GM19452 (cell line): ENCODE measurements around the gene UBE2I.

Experiments
- ATAC-seq: cut with Tn5 transposase; IDR thresholded peaks from one replicate; pipeline ENCODE4 v1.9.1; 2021; ENCODE audit not compliant: unreplicated experiment

Gene UBE2I

GRCh38 chr16:1277151-1277598 is 32.3 kb upstream of the UBE2I start:
- no peak for ATAC-seq

GRCh38 chr16:1277617-1278282 is 31.7 kb upstream of the UBE2I start:
- ATAC-seq: no peak

- ATAC-seq: no peak
Observed at GRCh38 chr16:1278477-1278876, 31.0 kb upstream of the UBE2I start.

- no peak for ATAC-seq
Observed at GRCh38 chr16:1279081-1279944, 30.1 kb upstream of the UBE2I start.

- no peak for ATAC-seq
Observed at GRCh38 chr16:1279945-1280589, 29.4 kb upstream of the UBE2I start.

- ATAC-seq: no peak
Observed at GRCh38 chr16:1280783-1281182, 28.7 kb upstream of the UBE2I start.

GRCh38 chr16:1281517-1281916 is 27.9 kb upstream of the UBE2I start:
- no peak for ATAC-seq

GRCh38 chr16:1282324-1282973 is 27.0 kb upstream of the UBE2I start:
- ATAC-seq: no peak

- no peak for ATAC-seq
Observed at GRCh38 chr16:1283296-1283695, 26.1 kb upstream of the UBE2I start.

GRCh38 chr16:1283996-1284616 is 25.3 kb upstream of the UBE2I start:
- ATAC-seq: no peak

- ATAC-seq: no peak
Observed at GRCh38 chr16:1285669-1286512, 23.5 kb upstream of the UBE2I start.

GRCh38 chr16:1286513-1287094 is 22.8 kb upstream of the UBE2I start:
- no peak for ATAC-seq

- ATAC-seq: no peak
Observed at GRCh38 chr16:1287982-1288670, 21.3 kb upstream of the UBE2I start.

- ATAC-seq: no peak
Observed at GRCh38 chr16:1288813-1289476, 20.5 kb upstream of the UBE2I start.

- ATAC-seq: no peak
Observed at GRCh38 chr16:1289477-1289866, 20.0 kb upstream of the UBE2I start.

- ATAC-seq: no peak
Observed at GRCh38 chr16:1290063-1290501, 19.4 kb upstream of the UBE2I start.

- no peak for ATAC-seq
Observed at GRCh38 chr16:1290860-1291575, 18.4 kb upstream of the UBE2I start.

- ATAC-seq: no peak
Observed at GRCh38 chr16:1291576-1291974, 17.9 kb upstream of the UBE2I start.
